SK-N-SH (cell line): ENCODE results near the gene PDE6A. TPM values are rescaled to one million over a fixed set of nuclear protein-coding genes. Genes with fewer than 3 reads are reported as not detected.

Experiments
- CTCF ChIA-PET: fragments of 300-600, 350-600 bp; formaldehyde crosslinking; extraction: SDS; loops from one replicate; lab custom pipeline; 2021; lab: Yijun Ruan, JAX
- POLR2A ChIA-PET: fragments of 350-600 bp; sonication (Branson Sonifier 250); formaldehyde crosslinking; extraction: SDS; loops from one replicate; lab custom pipeline; 2020; ENCODE audit warnings: antibody characterized with exemption, inconsistent platforms; lab: Yijun Ruan, JAX
- DNase-seq: peaks from one replicate; pipeline ENCODE4 v3.0.0; 2012
- H2AFZ ChIP-seq: fragments of 200-600 bp; sonication (generic); 2 replicates; pipeline ENCODE4 v1.8.1; 2016; ENCODE audit warnings: antibody characterized with exemption, mild to moderate bottlenecking, low read depth
- H3F3A ChIP-seq: fragments of 200-600 bp; sonication (generic); replicated peaks from 2 replicates; pipeline ENCODE3; 2016; ENCODE audit warnings: antibody characterized with exemption, mild to moderate bottlenecking; ENCODE audit not compliant: insufficient read depth
- H3K27ac ChIP-seq, 2 experiments: fragments of 200-500 bp in 1 of 2; fragments of 200-600 bp in 1 of 2; sonication (Bioruptor generic) in 1 of 2; sonication (generic), shearing (Covaris generic) in 1 of 2; 2 replicates each; pipeline versions ENCODE4 v1.5.1 to v1.6.1; 2014 to 2016; ENCODE audit warnings: low read depth in 2 of 2, inconsistent platforms in 1 of 2, low read length in 1 of 2, mild to moderate bottlenecking in 1 of 2, mixed read lengths in 1 of 2
- H3K27me3 ChIP-seq: fragments of 200-600 bp; sonication (generic), shearing (Covaris generic); 2 replicates; pipeline ENCODE4 v1.6.1; 2016; ENCODE audit warnings: mixed run types; ENCODE audit not compliant: insufficient read depth
- H3K36me3 ChIP-seq, 2 experiments: fragments of 200-500 bp in 1 of 2; fragments of 200-600 bp in 1 of 2; sonication (Bioruptor generic) in 1 of 2; sonication (generic) in 1 of 2; replicated peaks in 1 of 2; 2 replicates each; pipeline versions ENCODE3 to v1.5.1; 2014 to 2016; ENCODE audit warnings: low read length in 1 of 2, mild to moderate bottlenecking in 1 of 2; ENCODE audit not compliant: insufficient read depth in 2 of 2, control insufficient read depth in 1 of 2
- H3K4me1 ChIP-seq, 2 experiments: fragments of 200-500 bp in 1 of 2; fragments of 200-600 bp in 1 of 2; sonication (Bioruptor generic) in 1 of 2; sonication (generic), shearing (Covaris generic) in 1 of 2; 2 replicates each; pipeline versions ENCODE4 v1.5.1 to v1.6.1; 2014 to 2016; ENCODE audit warnings: low read depth in 1 of 2, low read length in 1 of 2, mixed run types in 1 of 2; ENCODE audit not compliant: insufficient read depth in 2 of 2, control insufficient read depth in 1 of 2
- H3K4me2 ChIP-seq: fragments of 200-600 bp; sonication (generic), shearing (Covaris generic); 2 replicates; pipeline ENCODE4 v1.6.1; 2017; ENCODE audit warnings: mixed run types
- H3K4me3 ChIP-seq, 2 experiments: fragments of 200-500 bp in 1 of 2; fragments of 200-600 bp in 1 of 2; sonication (Bioruptor generic) in 1 of 2; sonication (generic), shearing (Covaris generic) in 1 of 2; 2 replicates each; pipeline versions ENCODE4 v1.5.1 to v1.8.1; 2014 to 2016; ENCODE audit warnings: low read depth in 2 of 2, inconsistent platforms in 1 of 2, low read length in 1 of 2, mild to moderate bottlenecking in 1 of 2, mixed read lengths in 1 of 2, moderate library complexity in 1 of 2
- H3K79me2 ChIP-seq: fragments of 200-600 bp; sonication (generic); 2 replicates; pipeline ENCODE4 v1.8.1; 2017; ENCODE audit warnings: mild to moderate bottlenecking; ENCODE audit not compliant: insufficient read depth
- H3K9ac ChIP-seq: fragments of 200-600 bp; sonication (generic); 2 replicates; pipeline ENCODE4 v1.6.1; 2017; ENCODE audit warnings: mixed run types
- H3K9me2 ChIP-seq: fragments of 200-600 bp; sonication (generic); 2 replicates; pipeline ENCODE4 v1.6.1; 2017; ENCODE audit warnings: mixed run types
- H3K9me3 ChIP-seq: fragments of 200-600 bp; sonication (generic); 2 replicates; pipeline ENCODE4 v1.6.1; 2017; ENCODE audit warnings: mixed run types, mild to moderate bottlenecking, moderate library complexity
- H4K20me1 ChIP-seq: fragments of 200-600 bp; sonication (generic); 2 replicates; pipeline ENCODE4 v1.6.1; 2017; ENCODE audit warnings: mild to moderate bottlenecking, mixed run types; ENCODE audit not compliant: insufficient read depth
- ELF1 ChIP-seq: IDR thresholded peaks from 2 replicates; pipeline ENCODE4 v1.4.0; 2012
- EP300 ChIP-seq, 2 experiments: IDR thresholded peaks; 2 replicates each; pipeline versions ENCODE4 v1.4.0 to v1.6.1; 2012; ENCODE audit warnings: borderline replicate concordance in 1 of 2, low read depth in 1 of 2, low read length in 1 of 2
- EZH2phosphoT487 ChIP-seq: fragments of 200-600 bp; sonication (generic); IDR thresholded peaks from 2 replicates; pipeline ENCODE4 v1.6.1; 2017; ENCODE audit warnings: low read depth, mixed run types, mild to moderate bottlenecking, antibody characterized with exemption, moderate library complexity, borderline replicate concordance
- FOSL2 ChIP-seq: IDR thresholded peaks from 2 replicates; pipeline ENCODE4 v1.4.0; 2012; ENCODE audit warnings: low read depth, mild to moderate bottlenecking, moderate library complexity, borderline replicate concordance
- MAX ChIP-seq: IDR thresholded peaks from 2 replicates; pipeline ENCODE4 v1.4.0; 2012; ENCODE audit warnings: low read depth
- NFIC ChIP-seq: IDR thresholded peaks from 2 replicates; pipeline ENCODE4 v1.4.0; 2012; ENCODE audit warnings: borderline replicate concordance
- PBX3 ChIP-seq: IDR thresholded peaks from 2 replicates; pipeline ENCODE4; 2012
- RAD21 ChIP-seq: IDR thresholded peaks from 2 replicates; pipeline ENCODE4 v1.6.1; 2012; ENCODE audit warnings: mild to moderate bottlenecking, low read length
- REST ChIP-seq: IDR thresholded peaks from 2 replicates; pipeline ENCODE4 v1.6.1; 2012; ENCODE audit warnings: mild to moderate bottlenecking, low read depth, low read length, moderate library complexity
- RXRA ChIP-seq: IDR thresholded peaks from 2 replicates; pipeline ENCODE4 v1.4.0; 2012; ENCODE audit warnings: low read depth, mild to moderate bottlenecking, borderline replicate concordance
- USF1 ChIP-seq: IDR thresholded peaks from 2 replicates; pipeline ENCODE4 v1.4.0; 2012; ENCODE audit warnings: low read depth, borderline replicate concordance
- USF2 ChIP-seq: fragments of 150-350 bp; IDR thresholded peaks from 2 replicates; pipeline ENCODE4 v1.6.1; 2017; ENCODE audit warnings: antibody characterized with exemption, low read length, low read depth, borderline replicate concordance
- WGBS: methylation state at CpG from one replicate; pipeline ENCODE4 v1.1.6; 2017; ENCODE audit warnings: low lambda C conversion rate; 5-methylcytosine and 5-hydroxymethylcytosine counted together
- polyA plus RNA-seq, 3 experiments: library from polyadenylated mRNA; depleted of rRNA; stranded (reverse); fragments of >200 nt; gene quantifications; 2 replicates each; pipeline ENCODE4 v1.2.3, GENCODE V29; 2012

PDE6A gene
- polyA plus RNA-seq, 1 of the 3 experiments (the other 2 are of a cell fraction), result 0.05 TPM

GRCh38 chr5:149811453-149811852, 133.1 kb downstream of the PDE6A start:
- TF ChIP-seq MAX (no peak), FOSL2 (no peak), RAD21 (no peak), EZH2phosphoT487 (no peak), ELF1 (no peak), USF2 (no peak), EP300 (IDR thresholded peaks at IDR 0.05; ENCODE audit: borderline replicate concordance in 1 of 2, low read depth in 1 of 2, low read length in 1 of 2) (no peak), REST (no peak), USF1 (no peak), RXRA (no peak), NFIC (no peak), PBX3 (no peak)
- H4K20me1 ChIP-seq, result no peaks in the 10 kb centered on the region
- no peak overlapping the region for H3K4me2 ChIP-seq
- DNase-seq, result no peak
- H3K4me1 ChIP-seq, result no peaks in the 10 kb centered on the region; a peak in 1 of 4 replicates
- 81% methylated on average over 3 of the region's 3 CpGs for WGBS
- no peak overlapping the region for H3K4me3 ChIP-seq
- CTCF ChIA-PET, result interaction anchor here (0.7 to 32.2 kb wide), 8 partner anchors 17 to 179 kb away, joined by 3 to 730 read pairs (median 4); no protein-coding TSS in a partner anchor
- no peak overlapping the region for H2AFZ ChIP-seq
- H3K9ac ChIP-seq, result no peak overlapping the region
- no peaks in the 10 kb centered on the region for H3K36me3 ChIP-seq
- no peaks in the 10 kb centered on the region for H3K79me2 ChIP-seq
- no peaks in the 10 kb centered on the region for H3K9me2 ChIP-seq
- no peaks in the 10 kb centered on the region for H3F3A ChIP-seq
- H3K27me3 ChIP-seq, result no peaks in the 10 kb centered on the region
- POLR2A ChIA-PET, result no interaction called here
- no peak overlapping the region for H3K27ac ChIP-seq
- no peaks in the 10 kb centered on the region for H3K9me3 ChIP-seq
